ENCODE measurements around the gene NUP160. TPM values are rescaled to one million over a fixed set of nuclear protein-coding genes. Genes with fewer than 3 reads are reported as not detected.

The NUP160 gene
- polyA plus RNA-seq, 1 donor from 2014 or later = 45.5 TPM

- Histone ChIP-seq H3K27ac (ENCODE audit: low read length) (no peak overlapping the region), H3K9me2 (ENCODE audit: insufficient read depth, low read length) (no peaks in the 10 kb centered on the region), H3K9me3 (ENCODE audit: low read length) (no peaks in the 10 kb centered on the region), H3K36me3 (ENCODE audit: insufficient read depth, low read length) (peaks cover 10% of the 10 kb centered on the region), H3K9ac (ENCODE audit: low read length) (no peak overlapping the region), H3K4me3 (ENCODE audit: low read length) (no peak overlapping the region), H3K27me3 (ENCODE audit: insufficient read depth, low read depth, low read length) (no peaks in the 10 kb centered on the region), H3K4me2 (ENCODE audit: low read length) (no peak overlapping the region), H2AFZ (ENCODE audit: low read depth, low read length) (no peak overlapping the region), H3K79me2 (replicated peaks; ENCODE audit: insufficient read depth, low read length) (no peaks in the 10 kb centered on the region), H4K20me1 (ENCODE audit: insufficient read depth) (no peaks in the 10 kb centered on the region), H3F3A (ENCODE audit: insufficient read depth, low read length, poor library complexity, severe bottlenecking) (no peaks in the 10 kb centered on the region)
- TF ChIP-seq TAF1 (IDR thresholded peaks at IDR 0.05; ENCODE audit: low read depth) = no peak
- TF ChIP-seq CTCF (IDR thresholded peaks at IDR 0.05; ENCODE audit: poor library complexity, severe bottlenecking) = no peak
- no peak for TF ChIP-seq REST (IDR thresholded peaks at IDR 0.05; ENCODE audit: borderline replicate concordance)
- no peak for TF ChIP-seq RAD21 (conservative IDR thresholded peaks at IDR 0.05)
- TF ChIP-seq EZH2 (IDR thresholded peaks at IDR 0.05; ENCODE audit: borderline replicate concordance, insufficient read depth, low read length, poor library complexity, severe bottlenecking) = no peak
- TF ChIP-seq SMC3 (conservative IDR thresholded peaks at IDR 0.05; ENCODE audit: poor library complexity) = no peak
- no peak for TF ChIP-seq POLR2AphosphoS5 (IDR thresholded peaks at IDR 0.05)
Measured at GRCh38 chr11:47800759-47801158, 47.4 kb downstream of the NUP160 start.

- H3K36me3 ChIP-seq (ENCODE audit: insufficient read depth, low read length) = peaks cover 12% of the 10 kb centered on the region
- no peaks in the 10 kb centered on the region for H3F3A ChIP-seq (ENCODE audit: insufficient read depth, low read length, poor library complexity, severe bottlenecking)
- H4K20me1 ChIP-seq (ENCODE audit: insufficient read depth) = no peaks in the 10 kb centered on the region
- H3K4me3 ChIP-seq (ENCODE audit: low read length) = no peak overlapping the region
- no peak overlapping the region for H3K27ac ChIP-seq (ENCODE audit: low read length)
- no peaks in the 10 kb centered on the region for H3K27me3 ChIP-seq (ENCODE audit: insufficient read depth, low read depth, low read length)
- H3K4me2 ChIP-seq (ENCODE audit: low read length) = no peak overlapping the region
- no peak overlapping the region for H2AFZ ChIP-seq (ENCODE audit: low read depth, low read length)
- TF ChIP-seq EP300 (conservative IDR thresholded peaks at IDR 0.05; ENCODE audit: poor library complexity, severe bottlenecking) (no peak), POLR2AphosphoS5 (IDR thresholded peaks at IDR 0.05) (no peak), SMC3 (conservative IDR thresholded peaks at IDR 0.05; ENCODE audit: poor library complexity) (no peak), RAD21 (conservative IDR thresholded peaks at IDR 0.05) (no peak), EZH2 (IDR thresholded peaks at IDR 0.05; ENCODE audit: borderline replicate concordance, insufficient read depth, low read length, poor library complexity, severe bottlenecking) (no peak), CTCF (IDR thresholded peaks at IDR 0.05; ENCODE audit: poor library complexity, severe bottlenecking) (no peak), MXI1 (conservative IDR thresholded peaks at IDR 0.05; ENCODE audit: poor library complexity, severe bottlenecking) (no peak), TAF1 (IDR thresholded peaks at IDR 0.05; ENCODE audit: low read depth) (no peak), REST (IDR thresholded peaks at IDR 0.05; ENCODE audit: borderline replicate concordance) (no peak)
- no peaks in the 10 kb centered on the region for H3K9me2 ChIP-seq (ENCODE audit: insufficient read depth, low read length)
- no peak overlapping the region for H3K9ac ChIP-seq (ENCODE audit: low read length)
- no peaks in the 10 kb centered on the region for H3K9me3 ChIP-seq (ENCODE audit: low read length)
- H3K79me2 ChIP-seq (replicated peaks; ENCODE audit: insufficient read depth, low read length) = no peaks in the 10 kb centered on the region
Measured at GRCh38 chr11:47797633-47798032, 50.5 kb downstream of the NUP160 start.
